Hepatocyte (in vitro differentiated cells): ENCODE measurements around the gene BORCS5. TPM values are rescaled to one million over a fixed set of nuclear protein-coding genes. Genes with fewer than 3 reads are reported as not detected.

Experiments
- DNase-seq: peaks from one replicate; pipeline ENCODE4 v3.0.0-alpha.2; 2016; ENCODE audit warnings: low spot score
- H2AFZ ChIP-seq: fragments of 200-600 bp; sonication (generic); 2 replicates; pipeline ENCODE4 v1.6.0; 2016; ENCODE audit warnings: antibody characterized with exemption, mild to moderate bottlenecking
- H3K27ac ChIP-seq: fragments of 200-600 bp; sonication (generic); 2 replicates; pipeline ENCODE4 v1.5.1; 2016; ENCODE audit warnings: mild to moderate bottlenecking
- H3K27me3 ChIP-seq: fragments of 200-600 bp; sonication (generic); 2 replicates; pipeline ENCODE4 v1.6.1; 2016
- H3K36me3 ChIP-seq: fragments of 200-600 bp; sonication (generic); replicated peaks from 2 replicates; pipeline ENCODE4 v1.5.1; 2016; ENCODE audit warnings: low read depth; ENCODE audit not compliant: insufficient read depth
- H3K4me1 ChIP-seq: fragments of 200-600 bp; sonication (generic); 2 replicates; pipeline ENCODE4 v1.5.1; 2016; ENCODE audit warnings: mild to moderate bottlenecking, moderate library complexity; ENCODE audit not compliant: insufficient read depth
- H3K4me2 ChIP-seq: fragments of 200-600 bp; sonication (generic); 2 replicates; pipeline ENCODE4 v1.6.0; 2016
- H3K4me3 ChIP-seq: fragments of 200-600 bp; sonication (generic); 2 replicates; pipeline ENCODE4 v1.5.1; 2016; ENCODE audit warnings: mild to moderate bottlenecking
- H3K79me2 ChIP-seq: fragments of 200-600 bp; sonication (generic); 2 replicates; pipeline ENCODE4 v1.6.0; 2017; ENCODE audit warnings: mild to moderate bottlenecking
- H3K9me2 ChIP-seq: fragments of 200-600 bp; sonication (generic); replicated peaks from 2 replicates; pipeline ENCODE4 v1.6.0; 2017; ENCODE audit warnings: mild to moderate bottlenecking; ENCODE audit not compliant: insufficient read depth
- H3K9me3 ChIP-seq: fragments of 200-600 bp; sonication (generic); 2 replicates; pipeline ENCODE4 v1.5.1; 2016; ENCODE audit warnings: low read depth, mild to moderate bottlenecking
- H4K20me1 ChIP-seq: fragments of 200-600 bp; sonication (generic); 2 replicates; pipeline ENCODE4 v1.6.0; 2016; ENCODE audit warnings: mild to moderate bottlenecking; ENCODE audit not compliant: insufficient read depth, poor library complexity, severe bottlenecking
- EZH2 ChIP-seq: fragments of 200-600 bp; sonication (generic); IDR thresholded peaks from 2 replicates; pipeline ENCODE4 v1.6.1; 2016; ENCODE audit warnings: antibody characterized with exemption, mild to moderate bottlenecking, borderline replicate concordance
- EZH2phosphoT487 ChIP-seq: fragments of 200-600 bp; sonication (generic); IDR thresholded peaks from one replicate; pipeline ENCODE4 v1.6.1; 2018; ENCODE audit warnings: antibody characterized with exemption, mild to moderate bottlenecking, low read depth, moderate library complexity; ENCODE audit not compliant: unreplicated experiment, severe bottlenecking
- WGBS: methylation state at CpG from one replicate; pipeline ENCODE4 v1.1.6; 2016; ENCODE audit warnings: low lambda C conversion rate; ENCODE audit errors: missing lambda C conversion rate; 5-methylcytosine and 5-hydroxymethylcytosine counted together
- polyA plus RNA-seq: library from polyadenylated mRNA; unstranded; fragments of >200 nt; fragmentation: Nextera tagmentation; extraction: Ambion mirVana; gene quantifications from 2 replicates; pipeline ENCODE4 v1.2.1, GENCODE V29; 2016
- total RNA-seq: library from RNA; depleted of rRNA; stranded (reverse); fragments of >200 nt; gene quantifications from 2 replicates; pipeline ENCODE4 v1.2.3, GENCODE V29; 2014
- TF ChIP-seq, protein P1 (sequence below): fragments of 200-600 bp; sonication (generic); IDR thresholded peaks from 2 replicates; pipeline ENCODE4 v1.5.1; 2016; ENCODE audit warnings: antibody characterized with exemption, mild to moderate bottlenecking; ENCODE audit not compliant: poor library complexity

BORCS5 gene
- total and polyA plus RNA-seq, 2 experiments from 2014 or later, result 6.6 to 11.2 TPM

DNA sequence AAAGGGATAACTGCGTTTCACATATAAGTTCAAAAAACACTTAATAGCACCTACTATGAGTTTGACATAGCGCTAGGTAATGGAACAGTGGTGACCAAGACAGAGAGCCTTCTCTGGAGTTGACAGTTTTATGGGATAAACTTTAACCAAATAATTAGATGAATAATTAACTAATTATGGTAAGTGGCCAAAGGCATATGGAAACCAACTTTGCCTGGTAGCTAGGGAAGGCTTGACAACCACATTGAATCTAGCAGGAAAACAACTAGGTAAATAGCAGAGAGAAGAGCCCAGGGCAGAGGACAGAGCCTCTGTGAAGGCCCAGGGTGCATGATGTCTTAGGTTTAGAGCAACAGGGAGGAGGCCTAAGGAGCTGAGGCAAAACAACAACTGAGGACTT lies 153.7 kb downstream of the BORCS5 start:
- 97% methylated on average over 2 of the region's 2 CpGs for WGBS
- H3K36me3 ChIP-seq, result no peaks in the 10 kb centered on the region
- no peak for DNase-seq
- no peak overlapping the region for H3K4me2 ChIP-seq
- peaks cover 20% of the 10 kb centered on the region for H3K4me1 ChIP-seq
- no peak overlapping the region for H3K27ac ChIP-seq
- TF ChIP-seq, protein P1, sequence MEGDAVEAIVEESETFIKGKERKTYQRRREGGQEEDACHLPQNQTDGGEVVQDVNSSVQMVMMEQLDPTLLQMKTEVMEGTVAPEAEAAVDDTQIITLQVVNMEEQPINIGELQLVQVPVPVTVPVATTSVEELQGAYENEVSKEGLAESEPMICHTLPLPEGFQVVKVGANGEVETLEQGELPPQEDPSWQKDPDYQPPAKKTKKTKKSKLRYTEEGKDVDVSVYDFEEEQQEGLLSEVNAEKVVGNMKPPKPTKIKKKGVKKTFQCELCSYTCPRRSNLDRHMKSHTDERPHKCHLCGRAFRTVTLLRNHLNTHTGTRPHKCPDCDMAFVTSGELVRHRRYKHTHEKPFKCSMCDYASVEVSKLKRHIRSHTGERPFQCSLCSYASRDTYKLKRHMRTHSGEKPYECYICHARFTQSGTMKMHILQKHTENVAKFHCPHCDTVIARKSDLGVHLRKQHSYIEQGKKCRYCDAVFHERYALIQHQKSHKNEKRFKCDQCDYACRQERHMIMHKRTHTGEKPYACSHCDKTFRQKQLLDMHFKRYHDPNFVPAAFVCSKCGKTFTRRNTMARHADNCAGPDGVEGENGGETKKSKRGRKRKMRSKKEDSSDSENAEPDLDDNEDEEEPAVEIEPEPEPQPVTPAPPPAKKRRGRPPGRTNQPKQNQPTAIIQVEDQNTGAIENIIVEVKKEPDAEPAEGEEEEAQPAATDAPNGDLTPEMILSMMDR, result no peak
- TF ChIP-seq EZH2phosphoT487 (no peak), EZH2 (no peak)
- no peaks in the 10 kb centered on the region for H3K9me3 ChIP-seq
- H3K4me3 ChIP-seq, result no peak overlapping the region
- H3K9me2 ChIP-seq, result no peaks in the 10 kb centered on the region
- no peaks in the 10 kb centered on the region for H4K20me1 ChIP-seq
- no peaks in the 10 kb centered on the region for H3K27me3 ChIP-seq
- H2AFZ ChIP-seq, result no peak overlapping the region
- H3K79me2 ChIP-seq, result peaks cover 93% of the 10 kb centered on the region

DNA sequence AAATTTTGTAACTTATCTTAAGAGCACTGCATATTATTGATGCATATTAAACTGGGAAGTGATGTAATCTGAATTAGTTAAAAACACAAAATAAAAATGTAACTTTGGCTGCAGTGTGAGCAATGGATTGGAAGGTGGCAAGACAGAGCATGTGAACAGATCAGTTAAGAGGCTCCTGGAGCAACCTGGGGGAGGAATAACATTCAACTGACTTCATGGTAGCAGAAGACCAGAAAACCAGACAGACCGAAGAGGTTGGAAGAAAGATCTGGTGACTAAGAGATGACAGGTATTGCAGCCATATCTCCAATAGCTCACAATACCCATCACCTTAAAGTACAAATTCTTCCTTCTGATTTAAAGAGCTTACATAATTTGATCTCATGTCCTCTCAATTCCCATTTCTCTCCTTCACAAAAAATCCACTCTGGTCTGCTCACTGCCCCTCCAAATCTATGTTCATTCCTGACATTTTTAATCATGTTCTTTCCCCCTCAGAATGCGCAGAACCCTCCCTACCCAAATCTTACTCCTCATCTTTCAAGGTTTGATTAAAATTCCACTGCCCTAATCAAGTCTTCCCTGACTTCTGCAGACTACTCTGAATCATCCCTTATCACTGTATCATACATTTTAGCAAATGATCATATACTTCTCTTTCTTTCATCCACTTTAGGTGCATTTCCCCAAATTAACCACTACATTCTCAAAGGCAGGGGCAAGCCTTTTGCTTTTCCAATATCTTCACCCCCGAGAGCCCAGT lies 154.3 kb downstream of the BORCS5 start:
- no peak overlapping the region for H3K4me3 ChIP-seq
- H4K20me1 ChIP-seq, result no peaks in the 10 kb centered on the region
- H3K9me2 ChIP-seq, result no peaks in the 10 kb centered on the region
- H3K27ac ChIP-seq, result no peak overlapping the region
- no peak overlapping the region for H3K4me2 ChIP-seq
- peaks cover 98% of the 10 kb centered on the region for H3K79me2 ChIP-seq
- no peaks in the 10 kb centered on the region for H3K36me3 ChIP-seq
- DNase-seq, result no peak
- TF ChIP-seq, protein P1, result no peak
- TF ChIP-seq EZH2phosphoT487 (no peak), EZH2 (no peak)
- WGBS, result 86% methylated on average over 3 of the region's 3 CpGs
- no peak overlapping the region for H2AFZ ChIP-seq
- no peaks in the 10 kb centered on the region for H3K9me3 ChIP-seq
- peaks cover 14% of the 10 kb centered on the region for H3K4me1 ChIP-seq
- H3K27me3 ChIP-seq, result no peaks in the 10 kb centered on the region

DNA sequence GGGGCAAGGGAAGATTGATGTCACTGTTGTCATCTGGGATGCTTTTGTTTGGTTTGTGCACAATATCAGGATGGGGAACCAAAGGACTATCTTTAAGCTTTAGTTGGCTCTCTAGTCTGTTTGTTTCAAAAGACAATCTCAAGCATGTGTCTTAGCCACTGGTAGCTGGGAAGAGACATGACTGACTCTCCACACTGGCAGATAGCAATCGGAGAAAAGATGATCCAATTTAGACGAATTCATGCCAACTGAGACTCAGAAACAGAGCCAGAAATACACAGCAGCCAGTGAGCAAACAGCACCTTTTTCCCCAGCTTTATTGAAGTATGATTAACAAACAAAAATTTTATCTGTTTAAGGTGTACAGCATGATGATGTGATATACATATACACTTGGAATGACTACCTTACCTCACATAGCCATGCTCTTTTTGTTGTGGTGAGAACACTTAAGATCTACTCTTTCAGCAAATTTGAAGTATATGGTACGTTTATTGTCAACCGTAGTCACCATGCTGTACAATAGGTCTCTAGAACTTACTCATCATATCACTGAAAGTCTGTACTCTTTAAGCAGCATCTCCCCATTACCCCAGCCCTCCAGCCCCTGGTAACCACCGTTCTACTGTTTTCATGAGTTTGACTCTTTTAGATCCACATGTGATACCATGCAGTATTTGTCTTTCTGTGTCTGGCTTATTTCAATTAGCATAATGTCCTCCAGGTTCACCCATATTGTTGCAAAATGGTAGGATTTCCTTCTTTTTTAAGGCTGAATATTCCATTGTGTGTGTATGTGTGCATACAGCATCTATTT lies 155.2 kb downstream of the BORCS5 start:
- DNase-seq, result no peak

More for the DNA sequence above, 155.2 kb downstream of the BORCS5 start:
- Histone ChIP-seq H3K79me2 (peaks cover 100% of the 10 kb centered on the region), H3K27me3 (no peaks in the 10 kb centered on the region), H3K9me3 (no peaks in the 10 kb centered on the region), H3K4me3 (no peak overlapping the region), H3K27ac (no peak overlapping the region), H3K36me3 (no peaks in the 10 kb centered on the region), H2AFZ (no peak overlapping the region), H3K9me2 (no peaks in the 10 kb centered on the region), H4K20me1 (no peaks in the 10 kb centered on the region), H3K4me2 (no peak overlapping the region), H3K4me1 (peaks cover 6% of the 10 kb centered on the region)
- WGBS, result 89% methylated on average over 5 of the region's 5 CpGs
- TF ChIP-seq EZH2phosphoT487 (no peak), EZH2 (no peak)
- TF ChIP-seq, protein P1, result no peak
